GM23338 (cell line): ENCODE results near the gene NGF.

Experiments used
- CREB1 ChIP-seq: fragments of 250-450 bp; sonication (Bioruptor Pico); IDR thresholded peaks from 2 replicates; pipeline ENCODE4 v1.5.0; 2020; ENCODE audit warnings: low read depth, mild to moderate bottlenecking, moderate library complexity
- CTCF ChIP-seq, 2 experiments: fragments of 200-600 bp in 1 of 2; sonication (generic) in 1 of 2; conservative IDR thresholded peaks; 2 replicates each; pipeline versions ENCODE4 v1.5.1 to v1.6.1; 2016 to 2017; ENCODE audit warnings: antibody characterized with exemption in 2 of 2, low read depth in 2 of 2, mild to moderate bottlenecking in 2 of 2, moderate library complexity in 1 of 2
- ETS1 ChIP-seq: IDR thresholded peaks from 2 replicates; pipeline ENCODE4 v1.6.1; 2016; ENCODE audit warnings: antibody characterized with exemption
- EZH2 ChIP-seq: fragments of 200-600 bp; sonication (generic); IDR thresholded peaks from one replicate; pipeline ENCODE4 v1.8.0; 2017; ENCODE audit warnings: antibody characterized with exemption, mild to moderate bottlenecking, low read depth; ENCODE audit not compliant: unreplicated experiment
- EZH2phosphoT487 ChIP-seq: fragments of 200-600 bp; sonication (generic); IDR thresholded peaks from one replicate; pipeline ENCODE4 v1.8.1; 2018; ENCODE audit warnings: antibody characterized with exemption; ENCODE audit not compliant: unreplicated experiment
- JUNB ChIP-seq: IDR thresholded peaks from one replicate; pipeline ENCODE4 v1.6.1; 2016; ENCODE audit warnings: antibody characterized with exemption; ENCODE audit not compliant: unreplicated experiment
- NANOG ChIP-seq: IDR thresholded peaks from 2 replicates; pipeline ENCODE4 v1.6.1; 2016; ENCODE audit warnings: antibody characterized with exemption, borderline replicate concordance
- POLR2AphosphoS5 ChIP-seq: IDR thresholded peaks from 2 replicates; pipeline ENCODE4 v1.6.1; 2016; ENCODE audit warnings: antibody characterized with exemption, low read depth
- STAT1 ChIP-seq: IDR thresholded peaks from one replicate; pipeline ENCODE4 v1.6.1; 2016; ENCODE audit warnings: antibody characterized with exemption; ENCODE audit not compliant: unreplicated experiment
- ZNF114 ChIP-seq: fragments of 250-450 bp; sonication (Bioruptor Pico); IDR thresholded peaks from 2 replicates; pipeline ENCODE4 v1.5.0; 2020; ENCODE audit warnings: mild to moderate bottlenecking, moderate library complexity
- ZNF331 ChIP-seq: fragments of 250-450 bp; sonication (Bioruptor Pico); IDR thresholded peaks from 2 replicates; pipeline ENCODE4 v1.5.0; 2020; ENCODE audit warnings: low read depth, mild to moderate bottlenecking, moderate library complexity
- ZNF462 ChIP-seq: fragments of 250-450 bp; sonication (Bioruptor Pico); IDR thresholded peaks from 2 replicates; pipeline ENCODE4 v1.5.0; 2020; ENCODE audit warnings: mild to moderate bottlenecking, moderate library complexity
- TF ChIP-seq, protein P1 (sequence below): IDR thresholded peaks from one replicate; pipeline ENCODE4 v1.6.1; 2018; ENCODE audit warnings: antibody characterized with exemption; ENCODE audit not compliant: unreplicated experiment

DNA sequence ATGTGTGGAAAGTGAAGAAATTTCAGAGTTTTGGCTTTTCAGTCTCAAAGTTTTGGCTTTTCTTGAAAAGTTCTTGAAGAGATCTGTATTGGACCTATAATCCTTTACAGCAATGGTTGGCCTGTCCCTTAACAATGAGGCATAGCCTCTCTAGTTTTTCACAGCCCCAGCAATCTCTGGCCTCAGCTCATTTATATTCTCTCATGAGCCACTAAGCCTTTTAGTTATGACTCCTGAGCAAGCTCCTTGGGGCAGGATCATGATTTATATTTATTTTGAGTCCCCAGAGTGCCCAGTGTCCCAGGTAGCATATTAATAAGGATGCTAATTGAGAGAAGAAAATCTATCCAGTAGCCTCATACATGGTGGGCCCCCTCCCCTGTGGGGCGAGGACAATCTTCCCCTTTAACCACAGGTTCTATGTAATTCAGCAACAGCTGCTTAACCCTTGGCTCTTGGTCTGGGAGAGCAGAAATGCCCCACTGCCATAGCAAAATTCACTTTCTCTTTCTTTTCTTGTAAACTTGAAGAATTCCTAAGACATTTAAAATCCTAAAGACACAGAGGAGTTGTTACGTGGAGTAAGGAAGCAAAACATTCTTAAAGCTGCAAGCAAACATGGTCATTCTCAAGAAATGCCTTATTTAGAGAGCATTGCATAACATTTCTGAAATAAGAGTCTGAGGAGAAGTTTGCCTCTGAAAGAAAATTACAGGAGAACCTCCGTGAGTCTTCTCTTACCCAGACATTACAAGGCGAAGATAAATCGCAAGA, 6.3 kb downstream of the NGF start:
- no peak for TF ChIP-seq EZH2phosphoT487
- no peak for TF ChIP-seq CTCF (conservative IDR thresholded peaks at IDR 0.05; ENCODE audit: low read depth in 2 of 2)
- TF ChIP-seq EZH2: no peak
- TF ChIP-seq CREB1 (CRISPR knock-in tag): no peak
- no peak for TF ChIP-seq POLR2AphosphoS5
- TF ChIP-seq, protein P1, sequence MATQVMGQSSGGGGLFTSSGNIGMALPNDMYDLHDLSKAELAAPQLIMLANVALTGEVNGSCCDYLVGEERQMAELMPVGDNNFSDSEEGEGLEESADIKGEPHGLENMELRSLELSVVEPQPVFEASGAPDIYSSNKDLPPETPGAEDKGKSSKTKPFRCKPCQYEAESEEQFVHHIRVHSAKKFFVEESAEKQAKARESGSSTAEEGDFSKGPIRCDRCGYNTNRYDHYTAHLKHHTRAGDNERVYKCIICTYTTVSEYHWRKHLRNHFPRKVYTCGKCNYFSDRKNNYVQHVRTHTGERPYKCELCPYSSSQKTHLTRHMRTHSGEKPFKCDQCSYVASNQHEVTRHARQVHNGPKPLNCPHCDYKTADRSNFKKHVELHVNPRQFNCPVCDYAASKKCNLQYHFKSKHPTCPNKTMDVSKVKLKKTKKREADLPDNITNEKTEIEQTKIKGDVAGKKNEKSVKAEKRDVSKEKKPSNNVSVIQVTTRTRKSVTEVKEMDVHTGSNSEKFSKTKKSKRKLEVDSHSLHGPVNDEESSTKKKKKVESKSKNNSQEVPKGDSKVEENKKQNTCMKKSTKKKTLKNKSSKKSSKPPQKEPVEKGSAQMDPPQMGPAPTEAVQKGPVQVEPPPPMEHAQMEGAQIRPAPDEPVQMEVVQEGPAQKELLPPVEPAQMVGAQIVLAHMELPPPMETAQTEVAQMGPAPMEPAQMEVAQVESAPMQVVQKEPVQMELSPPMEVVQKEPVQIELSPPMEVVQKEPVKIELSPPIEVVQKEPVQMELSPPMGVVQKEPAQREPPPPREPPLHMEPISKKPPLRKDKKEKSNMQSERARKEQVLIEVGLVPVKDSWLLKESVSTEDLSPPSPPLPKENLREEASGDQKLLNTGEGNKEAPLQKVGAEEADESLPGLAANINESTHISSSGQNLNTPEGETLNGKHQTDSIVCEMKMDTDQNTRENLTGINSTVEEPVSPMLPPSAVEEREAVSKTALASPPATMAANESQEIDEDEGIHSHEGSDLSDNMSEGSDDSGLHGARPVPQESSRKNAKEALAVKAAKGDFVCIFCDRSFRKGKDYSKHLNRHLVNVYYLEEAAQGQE: no peak
- no peak for TF ChIP-seq ETS1
- TF ChIP-seq ZNF114: no peak
- TF ChIP-seq ZNF462: no peak
- TF ChIP-seq STAT1: no peak
- TF ChIP-seq JUNB: no peak
- no peak for TF ChIP-seq ZNF331
- no peak for TF ChIP-seq NANOG
